ENCODE results near the gene SLC2A2.

DNA sequence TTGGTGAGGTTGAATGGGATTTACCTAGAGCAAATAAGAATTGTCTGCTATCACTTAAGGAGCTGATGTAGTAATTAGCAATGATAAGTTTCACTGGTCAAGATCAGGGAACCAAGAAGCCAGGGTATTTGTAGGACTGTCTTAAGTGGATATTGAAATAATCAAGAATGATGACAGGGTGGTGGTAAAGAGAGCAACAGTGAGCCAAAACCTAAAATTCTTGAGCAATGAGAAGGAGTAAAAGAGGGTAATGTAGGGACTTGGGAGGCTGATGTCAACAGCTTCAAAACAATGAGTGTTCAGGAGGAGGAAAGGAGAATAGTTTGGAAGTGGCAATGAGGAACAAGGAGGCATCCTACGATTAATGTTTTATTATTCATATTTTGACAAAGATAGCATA, 31.5 kb upstream of the SLC2A2 start:
- TF ChIP-seq, protein P1, sequence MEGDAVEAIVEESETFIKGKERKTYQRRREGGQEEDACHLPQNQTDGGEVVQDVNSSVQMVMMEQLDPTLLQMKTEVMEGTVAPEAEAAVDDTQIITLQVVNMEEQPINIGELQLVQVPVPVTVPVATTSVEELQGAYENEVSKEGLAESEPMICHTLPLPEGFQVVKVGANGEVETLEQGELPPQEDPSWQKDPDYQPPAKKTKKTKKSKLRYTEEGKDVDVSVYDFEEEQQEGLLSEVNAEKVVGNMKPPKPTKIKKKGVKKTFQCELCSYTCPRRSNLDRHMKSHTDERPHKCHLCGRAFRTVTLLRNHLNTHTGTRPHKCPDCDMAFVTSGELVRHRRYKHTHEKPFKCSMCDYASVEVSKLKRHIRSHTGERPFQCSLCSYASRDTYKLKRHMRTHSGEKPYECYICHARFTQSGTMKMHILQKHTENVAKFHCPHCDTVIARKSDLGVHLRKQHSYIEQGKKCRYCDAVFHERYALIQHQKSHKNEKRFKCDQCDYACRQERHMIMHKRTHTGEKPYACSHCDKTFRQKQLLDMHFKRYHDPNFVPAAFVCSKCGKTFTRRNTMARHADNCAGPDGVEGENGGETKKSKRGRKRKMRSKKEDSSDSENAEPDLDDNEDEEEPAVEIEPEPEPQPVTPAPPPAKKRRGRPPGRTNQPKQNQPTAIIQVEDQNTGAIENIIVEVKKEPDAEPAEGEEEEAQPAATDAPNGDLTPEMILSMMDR (IDR thresholded peaks at IDR 0.05) = no peak
- no peak for TF ChIP-seq POLR2A (IDR thresholded peaks at IDR 0.05)
